HEK293 (cell line): ENCODE measurements around the gene SMNDC1.

Source experiments
- CTCF ChIA-PET: fragments of 350-600 bp; formaldehyde crosslinking; extraction: SDS; loops from one replicate; lab custom pipeline; 2021; ENCODE audit warnings: antibody characterized with exemption; lab: Yijun Ruan, JAX
- POLR2A ChIA-PET: fragments of 300-600 bp; formaldehyde crosslinking; extraction: SDS; loops from one replicate; lab custom pipeline; 2020; ENCODE audit warnings: antibody characterized with exemption, inconsistent platforms; lab: Yijun Ruan, JAX
- H3K27ac ChIP-seq: fragments of 200-500 bp; sonication (Bioruptor generic); 2 replicates; pipeline ENCODE4 v1.5.1; 2014; ENCODE audit warnings: low read depth, low read length, control low read depth, inconsistent platforms; ENCODE audit errors: extremely low read depth
- H3K36me3 ChIP-seq, 2 experiments: fragments of 200-500 bp in 1 of 2; sonication (Bioruptor generic) in 1 of 2; 1 replicate in 1 of 2; 2 replicates in 1 of 2; pipeline ENCODE4 v1.5.1; 2014 to 2017; ENCODE audit warnings: inconsistent platforms in 2 of 2, low read length in 2 of 2; ENCODE audit not compliant: control insufficient read depth in 2 of 2, insufficient read depth in 1 of 2
- H3K4me1 ChIP-seq: fragments of 200-500 bp; sonication (Bioruptor generic); 2 replicates; pipeline ENCODE4 v1.5.1; 2014; ENCODE audit warnings: mild to moderate bottlenecking, low read length, inconsistent platforms; ENCODE audit not compliant: control insufficient read depth, insufficient read depth
- H3K4me3 ChIP-seq: 2 replicates; pipeline ENCODE4 v1.5.1; 2011; ENCODE audit warnings: low read depth, mild to moderate bottlenecking, control low read depth, low read length, moderate library complexity
- H3K9me3 ChIP-seq: fragments of 200-500 bp; sonication (Bioruptor generic); 2 replicates; pipeline ENCODE4 v1.5.1; 2014; ENCODE audit warnings: low read depth, low read length, inconsistent platforms; ENCODE audit not compliant: control insufficient read depth, insufficient read depth
- IKZF3 ChIP-seq: fragments of 450-650 bp; IDR thresholded peaks from 2 replicates; pipeline ENCODE4 v1.5.0; 2018; ENCODE audit warnings: missing biosample characterization, mild to moderate bottlenecking, missing genetic modification characterization, moderate library complexity
- KLF10 ChIP-seq: fragments of 450-650 bp; IDR thresholded peaks from 2 replicates; pipeline ENCODE4 v1.5.1; 2018; ENCODE audit warnings: missing biosample characterization, mild to moderate bottlenecking, missing genetic modification characterization
- MYNN ChIP-seq: fragments of 450-650 bp; formaldehyde crosslinking; IDR thresholded peaks from 2 replicates; pipeline ENCODE4 v1.5.1; 2016; ENCODE audit warnings: missing biosample characterization, missing genetic modification characterization, borderline replicate concordance
- OSR2 ChIP-seq: fragments of 450-650 bp; formaldehyde crosslinking; IDR thresholded peaks from 2 replicates; pipeline ENCODE4 v1.5.1; 2016; ENCODE audit warnings: missing biosample characterization, missing genetic modification characterization
- SALL2 ChIP-seq: fragments of 450-650 bp; formaldehyde crosslinking; IDR thresholded peaks from 2 replicates; pipeline ENCODE4 v1.5.0; 2017; ENCODE audit warnings: missing biosample characterization, mild to moderate bottlenecking, missing genetic modification characterization, borderline replicate concordance
- ZBTB6 ChIP-seq: fragments of 450-650 bp; formaldehyde crosslinking; IDR thresholded peaks from 2 replicates; pipeline ENCODE4 v1.5.1; 2017; ENCODE audit warnings: missing biosample characterization, missing genetic modification characterization
- ZNF274 ChIP-seq, 2 experiments: fragments of 200-500 bp in 1 of 2; fragments of 450-650 bp in 1 of 2; sonication (Bioruptor generic) in 1 of 2; formaldehyde crosslinking in 1 of 2; IDR thresholded peaks; 2 replicates each; pipeline versions ENCODE4 v1.5.1 to v1.6.1; 2014 to 2016; ENCODE audit warnings: borderline replicate concordance in 1 of 2, inconsistent platforms in 1 of 2, low read length in 1 of 2, missing biosample characterization in 1 of 2, missing genetic modification characterization in 1 of 2
- ZNF366 ChIP-seq: fragments of 450-650 bp; formaldehyde crosslinking; conservative IDR thresholded peaks from 2 replicates; pipeline ENCODE4 v1.5.1; 2016; ENCODE audit warnings: missing biosample characterization, missing genetic modification characterization
- ZNF394 ChIP-seq: fragments of 450-650 bp; formaldehyde crosslinking; IDR thresholded peaks from 2 replicates; pipeline ENCODE4 v1.5.1; 2016; ENCODE audit warnings: missing biosample characterization, missing genetic modification characterization, mild to moderate bottlenecking, moderate library complexity, borderline replicate concordance
- ZNF549 ChIP-seq: fragments of 450-650 bp; IDR thresholded peaks from 2 replicates; pipeline ENCODE4 v1.5.1; 2018; ENCODE audit warnings: missing biosample characterization, missing genetic modification characterization, mild to moderate bottlenecking, inconsistent platforms, moderate library complexity
- ZNF629 ChIP-seq: fragments of 450-650 bp; formaldehyde crosslinking; IDR thresholded peaks from 2 replicates; pipeline ENCODE4 v1.5.1; 2017; ENCODE audit warnings: missing biosample characterization, missing genetic modification characterization
- ZNF660 ChIP-seq: fragments of 450-650 bp; IDR thresholded peaks from 2 replicates; pipeline ENCODE4 v1.5.1; 2018; ENCODE audit warnings: missing biosample characterization, mild to moderate bottlenecking, missing genetic modification characterization
- ZXDB ChIP-seq: fragments of 450-650 bp; formaldehyde crosslinking; IDR thresholded peaks from 2 replicates; pipeline ENCODE4 v1.5.1; 2016; ENCODE audit warnings: missing biosample characterization, missing genetic modification characterization
- TF ChIP-seq, protein P1 (sequence below): fragments of 450-650 bp; formaldehyde crosslinking; IDR thresholded peaks from 2 replicates; pipeline ENCODE4 v1.5.1; 2017; ENCODE audit warnings: missing biosample characterization, missing genetic modification characterization
- TF ChIP-seq, protein P2 (sequence below): fragments of 450-650 bp; IDR thresholded peaks from 2 replicates; pipeline ENCODE4 v1.5.1; 2018; ENCODE audit warnings: missing biosample characterization, mild to moderate bottlenecking, missing genetic modification characterization

The SMNDC1 gene

DNA sequence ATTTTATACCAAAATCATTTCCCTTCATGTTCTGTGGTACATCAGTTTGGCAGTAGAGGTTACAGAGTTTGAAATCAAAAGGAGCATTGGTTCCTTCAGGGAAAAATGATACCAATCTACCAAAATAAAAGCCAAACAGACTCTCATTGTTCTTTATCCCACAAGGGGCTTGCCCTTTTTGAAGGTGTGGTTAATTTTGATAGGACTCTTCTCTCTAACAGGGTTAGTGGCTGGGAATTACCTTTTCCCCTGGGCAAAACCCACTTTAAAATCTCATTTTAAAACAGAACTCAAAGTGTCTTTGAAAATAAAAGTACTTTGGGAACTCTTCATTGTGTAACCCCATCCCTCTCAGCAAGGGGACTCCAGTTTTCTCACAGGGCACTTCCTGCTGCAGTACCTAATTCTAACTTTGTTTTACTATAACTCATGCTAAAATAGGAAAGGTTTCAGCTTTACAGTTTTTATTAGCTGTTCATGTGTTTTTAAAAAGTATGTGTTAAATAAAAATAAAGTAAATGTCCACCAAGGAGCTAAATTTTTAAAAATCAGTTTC is 30.6 kb downstream of the SMNDC1 start:
- H3K27ac ChIP-seq = 0 out of 2 replicates have a peak overlapping the region, but pooled peaks have one; percentile 2
- ChIA-PET POLR2A (interaction anchor here (1.3 kb wide), 1 partner anchor 53 kb away, joined by 3 read pairs; no protein-coding TSS in a partner anchor), CTCF (interaction anchor here (0.5 to 2.4 kb wide), 9 partner anchors 12 to 380 kb away, joined by 3 to 13 read pairs (median 4); partner anchors contain the start of gene ADD3)
- H3K4me3 ChIP-seq = no peak overlapping the region
- TF ChIP-seq, protein P1, sequence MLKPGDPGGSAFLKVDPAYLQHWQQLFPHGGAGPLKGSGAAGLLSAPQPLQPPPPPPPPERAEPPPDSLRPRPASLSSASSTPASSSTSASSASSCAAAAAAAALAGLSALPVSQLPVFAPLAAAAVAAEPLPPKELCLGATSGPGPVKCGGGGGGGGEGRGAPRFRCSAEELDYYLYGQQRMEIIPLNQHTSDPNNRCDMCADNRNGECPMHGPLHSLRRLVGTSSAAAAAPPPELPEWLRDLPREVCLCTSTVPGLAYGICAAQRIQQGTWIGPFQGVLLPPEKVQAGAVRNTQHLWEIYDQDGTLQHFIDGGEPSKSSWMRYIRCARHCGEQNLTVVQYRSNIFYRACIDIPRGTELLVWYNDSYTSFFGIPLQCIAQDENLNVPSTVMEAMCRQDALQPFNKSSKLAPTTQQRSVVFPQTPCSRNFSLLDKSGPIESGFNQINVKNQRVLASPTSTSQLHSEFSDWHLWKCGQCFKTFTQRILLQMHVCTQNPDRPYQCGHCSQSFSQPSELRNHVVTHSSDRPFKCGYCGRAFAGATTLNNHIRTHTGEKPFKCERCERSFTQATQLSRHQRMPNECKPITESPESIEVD (tag by site-specific recombination) = peak; percentile 42
- TF ChIP-seq MYNN (peak; percentile 93), ZXDB (tag by site-specific recombination) (no peak), IKZF3 (tag by site-specific recombination) (0 out of 2 replicates have a peak, but pooled peaks have one; percentile 11)
- TF ChIP-seq, protein P2, sequence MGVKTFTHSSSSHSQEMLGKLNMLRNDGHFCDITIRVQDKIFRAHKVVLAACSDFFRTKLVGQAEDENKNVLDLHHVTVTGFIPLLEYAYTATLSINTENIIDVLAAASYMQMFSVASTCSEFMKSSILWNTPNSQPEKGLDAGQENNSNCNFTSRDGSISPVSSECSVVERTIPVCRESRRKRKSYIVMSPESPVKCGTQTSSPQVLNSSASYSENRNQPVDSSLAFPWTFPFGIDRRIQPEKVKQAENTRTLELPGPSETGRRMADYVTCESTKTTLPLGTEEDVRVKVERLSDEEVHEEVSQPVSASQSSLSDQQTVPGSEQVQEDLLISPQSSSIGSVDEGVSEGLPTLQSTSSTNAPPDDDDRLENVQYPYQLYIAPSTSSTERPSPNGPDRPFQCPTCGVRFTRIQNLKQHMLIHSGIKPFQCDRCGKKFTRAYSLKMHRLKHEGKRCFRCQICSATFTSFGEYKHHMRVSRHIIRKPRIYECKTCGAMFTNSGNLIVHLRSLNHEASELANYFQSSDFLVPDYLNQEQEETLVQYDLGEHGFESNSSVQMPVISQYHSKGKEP (tag by site-specific recombination) = no peak
- peaks cover 41% of the 10 kb centered on the region for H3K4me1 ChIP-seq
- no peaks in the 10 kb centered on the region for H3K9me3 ChIP-seq
- H3K36me3 ChIP-seq = no peaks in the 10 kb centered on the region

DNA sequence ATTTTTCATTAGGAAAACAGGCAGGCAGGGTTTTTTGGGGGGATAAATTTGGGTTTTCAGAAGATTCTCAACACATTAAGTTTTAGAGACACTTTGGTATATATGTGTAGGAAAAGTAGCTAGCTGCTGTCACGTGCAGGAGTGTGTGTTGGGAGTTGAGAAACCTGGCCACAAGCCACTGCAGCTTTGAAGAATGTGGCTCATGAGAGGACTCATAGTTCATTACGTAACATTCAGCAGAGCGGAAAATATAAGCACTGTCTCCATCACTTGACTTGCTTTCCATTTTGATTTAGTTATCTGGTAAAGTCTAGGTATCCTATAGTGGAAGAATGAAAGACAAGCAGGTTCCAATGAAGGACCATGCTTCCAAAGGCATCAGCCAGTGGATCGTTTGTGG is 31.2 kb downstream of the SMNDC1 start:
- H3K9me3 ChIP-seq = no peaks in the 10 kb centered on the region
- no peaks in the 10 kb centered on the region for H3K36me3 ChIP-seq
- no peak overlapping the region for H3K4me3 ChIP-seq
- H3K4me1 ChIP-seq = peaks cover 38% of the 10 kb centered on the region
- POLR2A ChIA-PET = no interaction called here
- TF ChIP-seq ZNF549 (tag by site-specific recombination) = no peak
- TF ChIP-seq ZNF274 (IDR thresholded peaks at IDR 0.05; ENCODE audit: low read length) = no peak
- no peak for TF ChIP-seq ZNF274 (tag by site-specific recombination; IDR thresholded peaks at IDR 0.05; ENCODE audit: borderline replicate concordance)
- TF ChIP-seq ZNF366 (tag by site-specific recombination) = 0 out of 2 replicates have a peak, but pooled peaks have one; percentile 41
- TF ChIP-seq ZBTB6 (tag by site-specific recombination) = peak; percentile 43; the same call in 1 of the 2 replicates
- TF ChIP-seq, protein P2 (tag by site-specific recombination) = peak; percentile 94
- TF ChIP-seq ZNF660 (tag by site-specific recombination) = 0 out of 2 replicates have a peak, but pooled peaks have one; percentile 47
- TF ChIP-seq OSR2 (tag by site-specific recombination) = peak; percentile 65
- no peak for TF ChIP-seq SALL2 (tag by site-specific recombination)
- 0 out of 2 replicates have a peak, but pooled peaks have one; percentile 13 for TF ChIP-seq ZNF394
- TF ChIP-seq KLF10 (tag by site-specific recombination) = 0 out of 2 replicates have a peak, but pooled peaks have one; percentile 28
- peak; percentile 56; the same call in 1 of the 2 replicates for TF ChIP-seq ZNF629 (tag by site-specific recombination)
- H3K27ac ChIP-seq = no peak overlapping the region
- CTCF ChIA-PET = interaction anchor here (0.6 to 2.4 kb wide), 6 partner anchors 18 to 136 kb away, joined by 3 to 13 read pairs (median 6); no protein-coding TSS in a partner anchor
